ENCODE measurements around the gene SHTN1. TPM values are rescaled to one million over a fixed set of nuclear protein-coding genes. Genes with fewer than 3 reads are reported as not detected.
A peak's percentile ranks its signal among the peaks of the same experiment; 100 is the strongest.

SHTN1 gene, protein sequence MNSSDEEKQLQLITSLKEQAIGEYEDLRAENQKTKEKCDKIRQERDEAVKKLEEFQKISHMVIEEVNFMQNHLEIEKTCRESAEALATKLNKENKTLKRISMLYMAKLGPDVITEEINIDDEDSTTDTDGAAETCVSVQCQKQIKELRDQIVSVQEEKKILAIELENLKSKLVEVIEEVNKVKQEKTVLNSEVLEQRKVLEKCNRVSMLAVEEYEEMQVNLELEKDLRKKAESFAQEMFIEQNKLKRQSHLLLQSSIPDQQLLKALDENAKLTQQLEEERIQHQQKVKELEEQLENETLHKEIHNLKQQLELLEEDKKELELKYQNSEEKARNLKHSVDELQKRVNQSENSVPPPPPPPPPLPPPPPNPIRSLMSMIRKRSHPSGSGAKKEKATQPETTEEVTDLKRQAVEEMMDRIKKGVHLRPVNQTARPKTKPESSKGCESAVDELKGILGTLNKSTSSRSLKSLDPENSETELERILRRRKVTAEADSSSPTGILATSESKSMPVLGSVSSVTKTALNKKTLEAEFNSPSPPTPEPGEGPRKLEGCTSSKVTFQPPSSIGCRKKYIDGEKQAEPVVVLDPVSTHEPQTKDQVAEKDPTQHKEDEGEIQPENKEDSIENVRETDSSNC
- polyA plus RNA-seq (2014; cell fraction: cytosol; rRNA removed): 0.91 and 1.2 TPM in 2 replicates
- polyA plus RNA-seq (2014; cell fraction: nucleus; rRNA removed): 3.1 and 6.0 TPM in 2 replicates

DNA sequence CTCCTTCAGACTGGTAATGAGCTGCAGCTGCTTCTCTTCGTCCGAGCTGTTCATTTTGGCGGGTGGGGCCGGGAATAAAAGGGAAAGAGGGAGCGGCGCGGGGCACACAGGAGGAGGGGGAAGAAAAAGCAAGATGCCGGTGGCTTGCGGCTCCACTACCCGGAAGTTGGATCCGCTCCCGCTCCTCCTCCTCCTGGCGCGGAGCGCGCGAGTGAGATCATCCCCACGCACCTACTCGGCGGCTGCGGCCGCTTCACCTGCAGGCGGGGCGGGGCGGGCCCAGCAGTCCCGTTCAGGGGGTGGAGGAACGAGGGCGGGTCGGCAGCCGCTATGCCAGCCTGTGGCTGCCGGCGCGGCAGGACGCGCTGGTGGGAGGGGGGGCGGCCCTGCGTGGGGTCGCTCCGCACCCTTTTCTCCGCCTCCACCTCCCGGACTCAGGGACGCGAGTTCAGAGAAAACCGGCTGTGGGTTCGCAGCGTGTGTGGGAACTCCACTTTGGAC is at the start of gene SHTN1:
Gene SHTN1, minus strand, starts transcription at position 162 of the 501 bp plus-strand sequence. Its CDS starts 108 bp downstream, at position 54.
- peak; percentile 20 for DNase-seq (ENCODE audit: low spot score)

DNA sequence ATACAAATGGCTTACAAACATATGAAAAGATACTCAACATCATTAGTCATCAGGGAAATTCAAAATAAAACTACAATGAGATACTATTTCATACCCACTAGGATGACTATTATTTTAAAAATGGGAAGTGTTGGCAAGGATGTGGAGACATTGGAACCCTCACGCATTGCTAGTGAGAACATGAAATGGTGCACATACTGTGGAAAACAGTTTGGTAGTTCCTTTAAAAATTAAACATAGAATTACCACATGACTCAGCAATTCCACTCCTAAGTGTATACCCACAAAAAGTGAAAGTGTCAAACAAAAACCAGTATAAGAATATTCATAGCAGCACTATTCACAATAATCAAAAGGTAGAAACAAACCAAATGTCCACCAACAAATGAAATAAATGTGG is 48.5 kb upstream of the SHTN1 start:
- DNase-seq (ENCODE audit: low spot score): no peak

DNA sequence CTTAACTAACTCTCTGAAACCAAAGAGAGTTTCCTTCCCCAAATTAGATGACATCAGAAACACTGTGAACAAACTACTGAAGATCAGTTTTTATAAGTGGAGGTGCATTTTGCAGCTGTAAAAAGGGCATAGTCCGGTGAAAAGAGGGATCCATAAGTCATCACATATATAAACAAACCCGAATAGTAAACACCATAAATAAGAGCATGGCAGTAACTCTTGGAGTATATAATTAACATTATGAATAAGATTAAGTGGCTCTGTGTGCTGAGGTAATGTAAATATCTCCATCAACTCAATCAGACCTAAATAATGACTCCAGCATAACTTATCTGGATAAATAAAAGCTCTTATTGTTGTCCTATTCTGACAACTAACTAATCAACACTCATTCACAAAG is 43.0 kb upstream of the SHTN1 start:
- no peak for DNase-seq (ENCODE audit: low spot score)

DNA sequence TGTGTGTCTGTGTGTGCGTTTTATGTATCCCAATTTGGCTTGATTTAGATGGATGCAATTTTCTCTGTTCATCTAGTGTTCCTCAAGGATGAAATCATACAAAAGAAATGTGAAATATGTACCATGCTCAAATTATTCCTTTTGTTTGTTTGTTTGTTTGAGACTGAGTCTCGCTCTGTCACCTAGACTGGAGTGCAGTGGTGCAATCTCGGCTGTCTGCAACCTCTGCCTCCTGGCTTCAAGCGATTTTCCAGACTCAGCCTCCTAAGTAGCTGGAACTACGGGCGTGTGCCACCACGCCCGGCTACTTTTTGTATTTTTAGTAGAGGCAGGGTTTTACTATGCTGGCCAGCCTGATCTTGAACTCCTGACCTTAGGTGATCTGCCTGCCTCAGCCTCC is 11.3 kb upstream of the SHTN1 start:
- no peak for DNase-seq (ENCODE audit: low spot score)

DNA sequence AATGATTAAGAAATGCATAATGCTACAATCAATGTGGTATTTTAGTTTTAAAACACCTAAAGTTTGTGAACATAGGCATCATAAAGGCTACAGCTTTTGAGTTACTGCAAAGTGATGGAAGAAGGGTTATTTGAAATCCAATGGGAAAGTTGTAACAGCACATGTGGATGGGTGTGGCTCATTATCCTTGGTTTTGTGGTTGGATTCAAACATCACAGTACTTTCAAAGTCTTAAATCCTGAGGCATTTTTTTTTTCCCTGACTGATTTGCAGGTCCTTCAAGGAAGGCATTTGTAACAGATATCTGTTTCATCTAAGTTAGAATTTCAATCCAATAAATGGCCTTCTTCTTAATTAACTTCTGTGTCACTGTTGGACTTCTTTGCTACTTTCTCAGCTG is 9.8 kb upstream of the SHTN1 start:
- DNase-seq (ENCODE audit: low spot score): no peak

DNA sequence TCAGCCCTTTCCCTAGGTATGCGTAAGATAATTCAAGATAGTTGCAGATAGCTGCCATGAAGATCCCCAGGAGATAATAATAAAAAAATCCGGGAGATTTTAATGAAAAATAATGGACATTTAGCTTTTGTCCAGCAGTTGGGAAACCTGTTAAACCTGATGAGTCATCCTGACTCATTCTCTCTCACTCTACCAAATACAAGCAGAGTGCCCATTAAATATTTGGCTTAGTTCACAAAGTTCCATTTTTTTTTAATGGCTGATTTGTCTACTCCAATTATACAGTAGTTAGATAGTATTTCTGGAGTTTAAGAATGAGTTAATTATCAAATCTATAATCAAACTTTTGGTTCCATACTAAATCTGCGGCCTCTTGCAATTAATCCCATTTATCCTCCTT is 2.1 kb upstream of the SHTN1 start:
- DNase-seq (ENCODE audit: low spot score): no peak

DNA sequence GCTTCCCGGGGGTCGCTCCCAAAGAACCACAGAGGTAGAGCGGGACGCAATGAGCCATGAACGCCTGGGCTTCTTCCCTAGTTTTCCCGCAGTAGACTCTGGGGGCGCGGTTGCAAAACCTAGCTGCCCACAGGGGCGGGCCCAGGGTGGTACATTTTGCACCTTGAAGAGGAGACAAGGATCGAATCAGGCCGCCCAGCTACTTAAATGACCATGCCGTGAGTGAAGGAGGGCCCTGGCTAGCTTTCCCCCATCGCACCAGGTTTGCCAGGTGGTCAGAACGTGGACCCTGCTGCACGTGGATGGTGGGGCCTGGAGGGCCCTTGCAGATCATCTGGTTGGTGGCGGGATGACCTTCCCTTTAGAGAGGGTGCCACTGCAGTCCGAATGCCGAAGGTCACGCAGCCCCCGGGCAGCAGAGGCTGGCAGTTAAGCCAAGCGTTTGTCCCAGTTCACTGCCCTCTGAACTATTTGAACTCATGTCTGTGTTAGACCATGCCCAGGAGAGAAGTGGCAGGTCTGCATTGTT is 604 bp upstream of the SHTN1 start:
- DNase-seq (ENCODE audit: low spot score): peak; percentile 12

DNA sequence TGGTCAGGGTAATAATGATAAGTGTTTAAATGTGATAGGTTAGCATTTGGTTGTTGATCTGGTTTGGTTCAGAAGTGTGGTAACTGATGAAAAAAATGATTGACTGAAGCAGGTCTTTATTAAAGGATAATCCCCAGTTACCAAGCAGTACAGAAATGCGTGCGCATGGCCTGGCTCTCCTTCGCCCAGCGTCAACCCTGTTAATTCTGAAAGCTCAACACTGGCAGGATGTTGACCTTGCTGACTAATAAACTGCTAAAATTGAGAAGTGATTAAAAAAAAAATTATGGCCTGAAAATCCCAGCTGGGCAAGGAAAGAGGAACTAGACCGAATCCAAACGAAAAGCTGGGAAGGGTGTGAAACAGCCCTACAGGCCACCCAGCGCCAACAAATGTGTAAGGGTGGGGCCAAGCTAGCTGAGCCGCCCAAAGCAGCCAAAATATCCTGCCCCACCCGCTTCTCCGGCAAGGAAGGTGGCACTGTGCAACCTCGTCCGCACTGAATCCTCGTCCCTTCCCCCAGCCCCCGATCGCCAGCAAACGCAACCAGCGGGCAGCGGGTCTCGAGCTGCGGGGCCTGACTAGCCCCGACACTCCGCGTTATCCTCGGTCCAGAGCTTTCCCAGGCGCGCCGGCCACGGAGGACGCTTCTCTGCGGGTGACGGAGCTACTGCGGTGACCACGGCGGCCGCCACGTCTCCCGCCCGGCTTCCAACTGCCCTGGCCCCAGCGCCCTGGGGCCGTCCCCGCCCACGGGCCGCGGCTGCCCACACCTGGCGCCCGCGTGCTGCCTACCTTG is 561 bp downstream of the SHTN1 start:
- peak; percentile 10 for DNase-seq (ENCODE audit: low spot score)

DNA sequence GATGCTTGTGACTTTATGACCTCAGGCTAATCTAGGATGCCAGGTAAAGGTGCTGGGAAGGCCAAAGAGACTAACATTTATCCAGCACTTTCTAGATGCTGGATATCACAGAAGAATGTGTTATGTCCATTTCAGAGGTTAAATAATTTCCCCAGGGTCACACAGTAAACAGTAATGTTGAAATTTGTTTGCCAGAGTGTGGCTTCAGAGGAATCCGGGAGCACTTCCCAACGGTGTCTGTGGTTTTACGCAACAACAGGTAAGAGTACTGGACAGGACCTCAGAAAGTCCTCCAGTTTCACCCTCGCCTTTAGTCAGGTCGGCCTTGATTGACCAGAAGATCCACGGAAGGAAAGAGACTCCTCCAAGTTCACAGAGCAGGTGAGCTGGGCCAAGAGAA is 1.7 kb downstream of the SHTN1 start:
- no peak for DNase-seq (ENCODE audit: low spot score)

DNA sequence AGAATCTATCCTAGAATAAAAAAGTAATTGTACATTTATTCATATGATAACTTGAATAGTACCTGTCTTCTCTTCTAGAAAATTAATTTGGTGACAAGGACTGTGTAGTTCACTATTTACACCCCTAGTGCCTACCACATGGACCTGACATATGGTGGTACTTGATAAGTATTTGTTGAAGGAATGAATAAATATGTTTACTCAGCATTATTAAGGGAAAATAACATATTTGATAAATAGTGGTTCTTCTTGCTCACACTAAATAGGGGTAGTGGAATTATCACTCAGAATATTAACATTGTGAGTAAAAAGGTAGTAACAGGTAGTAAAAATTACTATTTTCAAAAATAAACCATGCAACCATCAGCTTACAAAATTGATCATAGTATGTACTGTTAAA is 2.8 kb downstream of the SHTN1 start:
- no peak for DNase-seq (ENCODE audit: low spot score)

DNA sequence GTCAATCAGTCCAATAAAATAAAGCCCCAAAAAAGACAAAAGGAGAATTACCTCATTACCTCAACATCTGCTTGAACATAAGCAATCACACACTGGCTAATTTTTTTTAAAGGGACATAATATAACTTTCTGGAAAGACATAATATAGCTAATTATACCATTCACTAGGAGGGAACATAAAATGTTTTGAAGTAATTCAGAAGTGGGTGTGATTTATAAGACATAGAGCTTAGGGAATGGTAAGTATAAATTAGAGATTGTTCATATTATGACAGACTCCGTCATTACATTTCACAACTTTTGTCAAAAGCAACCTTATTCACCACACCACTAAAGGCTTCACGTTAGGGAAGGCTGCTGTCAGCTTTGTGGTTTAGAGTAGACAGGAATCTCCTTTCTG is 3.8 kb downstream of the SHTN1 start:
- no peak for DNase-seq (ENCODE audit: low spot score)

DNA sequence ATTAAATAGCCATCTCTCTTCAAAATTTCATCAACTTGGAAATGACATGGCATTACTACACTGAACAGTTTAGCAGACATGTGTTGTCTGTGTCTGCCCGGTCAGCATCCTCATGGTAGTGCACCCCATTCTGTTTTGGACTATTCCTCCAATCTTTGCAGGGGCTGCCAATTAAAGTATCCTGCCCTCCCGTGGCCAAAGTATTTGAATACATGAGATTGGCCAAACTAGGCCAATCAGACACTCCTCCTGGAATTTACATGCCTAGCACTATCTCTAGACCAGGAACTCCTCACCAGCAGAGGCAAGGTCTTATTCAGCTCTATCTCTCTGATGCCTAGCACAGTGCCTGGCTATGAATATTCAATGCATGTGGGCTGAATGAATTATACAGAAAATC is 4.4 kb downstream of the SHTN1 start:
- DNase-seq (ENCODE audit: low spot score): no peak

DNA sequence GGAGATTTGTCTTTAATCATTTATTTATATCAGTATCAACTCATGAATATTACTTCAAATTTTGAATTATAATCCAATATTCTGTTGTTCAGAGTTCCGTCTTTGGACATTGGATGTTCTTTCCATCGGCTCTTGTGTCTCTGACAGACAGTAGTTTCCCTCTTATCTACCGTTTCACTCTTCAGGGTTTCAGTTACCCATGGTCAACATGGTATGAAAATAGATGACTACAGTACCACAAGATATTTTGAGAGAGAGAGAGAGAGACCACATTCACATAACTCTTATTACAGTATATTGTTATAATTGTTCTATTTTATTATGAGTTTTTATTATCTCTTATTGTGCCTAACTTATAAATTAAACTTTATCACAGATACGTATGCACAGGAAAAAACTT is 6.8 kb downstream of the SHTN1 start:
- DNase-seq (ENCODE audit: low spot score): no peak

DNA sequence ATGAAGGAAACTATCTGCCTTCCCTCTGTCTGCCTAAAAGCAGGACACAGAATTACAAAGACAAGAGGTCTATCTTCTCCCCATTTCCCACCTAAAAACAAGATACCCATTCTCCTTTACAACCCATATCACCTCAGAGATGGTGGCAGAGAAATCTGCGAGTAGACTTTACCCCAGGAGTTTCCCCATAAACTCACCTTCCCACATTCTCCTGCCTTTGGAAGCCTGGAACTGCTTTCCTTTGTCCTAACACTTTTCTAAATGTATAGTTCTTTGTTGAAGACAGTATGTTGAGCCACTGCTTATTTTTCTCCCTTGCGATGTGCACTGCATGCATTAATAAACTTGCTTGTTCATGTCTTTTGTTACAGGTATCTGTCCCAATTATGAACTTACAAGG is 8.0 kb downstream of the SHTN1 start:
- DNase-seq (ENCODE audit: low spot score): no peak

DNA sequence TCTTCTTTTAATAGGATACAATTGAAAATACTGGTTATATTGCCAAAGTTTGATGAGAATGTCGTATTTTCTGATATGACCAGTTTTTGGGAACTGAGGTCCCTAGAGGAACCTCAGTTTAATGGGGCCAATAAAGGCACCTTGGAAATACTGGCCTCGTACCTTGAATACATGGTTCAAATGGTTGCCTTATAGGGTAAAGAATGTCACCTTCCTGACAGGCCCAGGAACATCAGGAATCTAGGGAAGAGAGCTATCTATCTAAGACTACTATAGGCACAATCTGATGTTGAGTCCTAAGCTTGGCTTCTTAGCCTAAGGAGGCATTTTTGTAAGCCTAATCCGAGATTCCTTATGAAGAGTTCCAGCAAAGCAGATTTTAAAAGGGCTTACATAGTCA is 9.3 kb downstream of the SHTN1 start:
- DNase-seq (ENCODE audit: low spot score): no peak

DNA sequence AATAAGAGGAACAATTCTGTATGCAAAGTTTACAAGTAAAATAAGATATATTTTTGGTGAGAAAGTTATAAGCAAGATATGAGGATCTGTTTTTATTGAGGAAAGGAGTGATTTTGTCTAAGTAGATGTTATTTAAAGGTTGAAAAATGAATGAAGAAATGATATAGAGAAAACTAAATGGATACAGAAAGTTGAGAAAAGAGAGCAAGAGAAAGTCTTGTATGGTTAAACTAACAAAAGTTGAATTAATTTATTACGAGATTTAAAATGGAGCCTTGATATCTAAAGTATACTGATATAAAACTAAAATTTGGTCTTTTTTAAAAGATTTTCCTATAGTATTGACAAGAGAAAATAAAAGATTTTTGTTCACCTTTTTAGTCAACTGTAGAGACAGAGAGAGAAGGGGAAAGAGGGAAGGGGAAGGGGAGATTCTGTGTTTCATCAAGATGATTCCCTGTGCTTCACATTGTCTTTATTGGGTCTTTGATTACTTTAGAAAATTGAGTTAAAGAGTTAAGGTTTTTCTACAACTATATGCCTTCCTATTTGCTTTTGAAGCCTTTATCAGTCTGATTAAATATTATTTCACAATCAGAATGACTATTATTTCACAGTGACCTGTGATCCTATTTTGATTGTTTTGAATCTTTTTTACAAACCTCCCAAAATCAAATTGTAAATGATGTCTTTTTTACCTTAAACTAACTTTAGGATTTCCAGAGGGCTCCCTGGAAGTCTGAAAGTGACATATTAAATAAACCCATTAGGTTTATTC is 10.7 kb downstream of the SHTN1 start:
- no peak for DNase-seq (ENCODE audit: low spot score)

DNA sequence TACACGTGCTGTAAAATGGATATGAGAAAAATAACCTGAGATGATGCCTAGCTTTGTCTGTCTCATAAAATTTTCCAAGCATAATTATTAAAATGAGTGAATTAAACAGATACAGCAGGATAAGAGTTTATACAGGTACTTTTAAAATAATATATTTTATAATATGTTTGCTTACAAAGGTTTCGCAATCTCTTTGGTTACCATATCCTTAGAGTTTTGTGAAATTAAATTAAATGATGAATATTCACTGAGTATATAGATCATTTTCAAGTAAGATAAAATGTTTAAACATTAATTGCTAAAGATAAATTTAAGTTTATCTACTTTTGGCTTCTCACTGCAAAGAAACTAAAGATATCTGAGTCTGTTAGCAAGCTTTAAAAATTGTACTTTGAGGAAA is 11.4 kb downstream of the SHTN1 start:
- DNase-seq (ENCODE audit: low spot score): no peak

DNA sequence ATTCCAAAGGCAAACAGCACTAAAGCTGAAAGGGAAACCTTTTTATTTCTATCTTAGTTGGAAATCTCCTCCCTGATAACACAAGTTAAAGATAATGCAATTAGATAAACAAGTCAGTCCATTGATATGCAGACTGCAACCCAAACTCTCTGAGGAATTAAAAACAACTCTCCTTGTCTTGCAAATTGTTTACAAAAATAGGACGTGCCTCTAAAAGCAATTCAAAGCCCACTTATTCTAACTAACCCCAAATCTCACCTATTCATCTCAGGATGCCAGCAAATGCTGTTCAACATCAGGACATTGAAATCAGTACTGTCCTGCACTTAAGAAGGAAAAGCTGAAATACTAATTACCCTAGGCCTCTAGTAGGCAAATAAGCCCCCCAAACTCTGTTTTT is 12.8 kb downstream of the SHTN1 start:
- DNase-seq (ENCODE audit: low spot score): no peak

DNA sequence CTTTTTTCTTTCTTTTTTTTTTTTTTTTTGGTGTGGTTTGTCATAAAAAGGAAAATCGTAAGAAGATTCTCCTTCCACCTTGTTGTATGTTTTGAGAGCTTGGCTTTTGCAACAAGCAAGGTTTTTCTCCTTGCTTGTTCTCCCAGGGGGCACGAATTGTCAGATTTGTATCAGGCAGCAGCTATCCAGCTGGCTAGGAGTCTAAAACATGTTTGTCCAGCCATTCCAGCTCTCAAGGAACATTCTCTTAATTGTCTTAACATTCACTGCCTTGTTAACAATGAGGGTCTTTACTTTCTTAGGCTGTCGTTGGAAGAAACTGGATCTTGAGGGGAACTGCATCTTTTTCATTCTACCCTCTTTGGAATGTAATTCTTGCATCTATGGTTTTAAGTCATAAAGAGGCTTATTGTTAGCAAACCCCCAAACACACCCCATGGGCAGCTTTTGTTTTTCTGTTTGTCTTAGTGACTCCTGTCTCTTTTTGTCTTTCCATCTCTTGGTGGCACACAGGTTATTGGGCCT is 14.6 kb downstream of the SHTN1 start:
- DNase-seq (ENCODE audit: low spot score): no peak

DNA sequence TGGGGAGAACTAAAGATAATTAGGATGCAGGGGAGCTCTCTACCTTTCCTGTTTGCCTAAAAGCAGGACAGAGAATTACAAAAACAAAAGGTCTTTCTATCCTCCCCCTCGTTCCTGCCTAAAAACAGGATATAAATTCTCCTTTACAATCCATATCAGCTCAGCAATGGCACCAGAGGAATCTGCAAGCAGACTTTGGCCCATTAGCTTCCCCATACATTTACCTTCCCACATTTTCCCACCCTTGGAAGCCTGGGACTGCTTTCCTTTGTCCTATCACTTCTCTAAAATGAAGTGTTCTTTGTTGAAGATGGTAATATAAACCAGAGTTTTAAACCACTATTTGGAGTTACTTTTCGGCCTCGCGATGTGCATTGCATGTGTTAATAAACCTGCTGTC is 15.5 kb downstream of the SHTN1 start:
- no peak for DNase-seq (ENCODE audit: low spot score)

DNA sequence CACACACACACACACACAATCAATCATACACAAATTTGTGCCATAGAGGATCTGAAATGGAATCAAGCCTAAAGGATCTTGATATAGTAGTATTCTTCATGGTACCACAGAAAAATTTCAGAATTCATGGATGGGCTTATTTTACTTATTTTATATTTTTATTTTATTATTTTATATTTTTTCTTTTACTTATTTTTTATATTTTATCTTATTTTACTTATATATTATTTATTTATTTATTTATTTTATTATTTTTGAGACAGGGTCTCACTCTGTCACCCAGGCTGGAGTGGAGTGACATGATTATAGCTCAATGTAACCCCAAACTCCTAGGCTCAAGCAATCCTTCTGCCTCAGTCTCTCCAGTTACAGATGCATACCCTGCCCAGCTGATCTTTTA is 16.7 kb downstream of the SHTN1 start:
- DNase-seq (ENCODE audit: low spot score): no peak

Data from SK-N-DZ (cell line).